Tongue (tissue), 2 donors: ENCODE results near the gene DMRTB1. TPM values are rescaled to one million over a fixed set of nuclear protein-coding genes. Genes with fewer than 3 reads are reported as not detected.
A peak's percentile ranks its signal among the peaks of the same experiment; 100 is the strongest.

Experiments used
- DNase-seq: peaks from one replicate; pipeline ENCODE4 v3.0.0-alpha.2; 2015
- total RNA-seq: library from RNA; depleted of rRNA; stranded (reverse); fragments of >200 nt; gene quantifications from one replicate; pipeline ENCODE4 v1.2.3, GENCODE V29; 2014

The DMRTB1 gene
- total RNA-seq, 1 donor from 2014 or later, result not detected

DNA sequence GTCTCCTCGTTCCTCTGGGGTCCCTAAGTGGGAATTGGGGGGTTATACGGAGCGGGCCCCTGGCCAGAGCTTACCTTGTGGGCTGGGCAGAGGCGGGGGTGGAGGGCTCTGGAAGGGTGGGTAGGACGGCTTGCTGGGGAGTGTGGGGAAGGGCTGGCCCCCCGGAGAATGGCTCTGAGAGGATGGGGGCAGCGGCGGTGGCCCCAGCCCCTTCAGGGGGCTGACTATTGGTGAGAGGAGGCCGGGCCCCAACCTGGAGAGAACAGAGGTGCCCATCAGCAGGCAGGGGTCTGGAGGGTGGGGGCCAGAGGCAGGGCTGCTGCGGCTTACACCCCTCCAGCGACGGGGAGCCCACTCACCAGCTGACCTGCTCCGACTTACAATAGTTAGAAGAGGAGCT, 50.6 kb downstream of the DMRTB1 start:
- no peak for DNase-seq

DNA sequence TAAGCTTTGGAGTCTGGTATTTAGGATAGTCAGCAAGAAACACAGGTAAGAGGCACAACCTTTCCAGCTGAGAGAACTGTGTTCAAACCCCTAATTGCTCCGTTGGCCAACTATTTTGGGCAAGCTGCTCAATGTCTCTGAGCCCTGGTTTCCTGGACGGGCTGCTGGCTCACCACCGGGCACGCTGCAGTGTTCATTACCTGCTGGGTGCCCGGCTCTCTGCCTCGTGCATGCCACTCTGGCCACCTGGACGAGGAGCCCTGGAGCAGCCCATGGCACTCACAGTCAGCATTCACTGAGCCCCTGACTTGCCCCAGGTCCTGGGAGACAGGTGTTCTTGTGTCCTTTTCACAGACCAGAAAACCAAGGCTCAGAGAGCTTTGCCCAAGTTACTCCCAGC, 51.0 kb downstream of the DMRTB1 start:
- no peak for DNase-seq

DNA sequence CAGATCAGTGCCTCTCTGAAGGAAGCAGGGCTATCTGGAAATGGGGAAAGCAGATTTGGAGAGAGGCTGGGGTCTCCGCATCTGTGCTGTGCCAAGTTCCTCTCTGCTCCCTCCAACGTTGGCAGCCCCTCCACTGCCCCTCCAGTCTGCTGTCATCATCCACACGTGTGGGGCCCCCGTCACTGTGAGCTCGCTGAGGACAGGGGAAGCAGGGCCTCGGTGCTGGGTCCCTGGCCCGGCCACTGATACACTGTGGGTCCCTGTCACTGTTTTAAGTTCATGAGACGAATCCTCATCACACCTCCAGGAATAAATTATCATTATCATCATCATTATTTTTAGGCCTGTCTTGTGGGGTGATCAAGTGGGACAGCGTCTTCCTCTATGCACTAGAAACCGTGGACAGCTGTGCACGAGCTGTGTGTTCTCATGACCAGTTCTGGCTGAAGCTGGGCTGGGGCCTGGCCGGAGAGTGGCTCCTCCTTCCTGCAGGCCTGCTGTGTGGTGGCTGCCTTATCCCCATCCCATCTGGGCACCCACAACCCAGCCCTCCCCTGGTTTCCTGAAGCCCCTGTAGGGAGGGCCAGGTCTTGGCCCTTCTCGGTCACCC, 52.2 kb downstream of the DMRTB1 start:
- DNase-seq, result no peak

DNA sequence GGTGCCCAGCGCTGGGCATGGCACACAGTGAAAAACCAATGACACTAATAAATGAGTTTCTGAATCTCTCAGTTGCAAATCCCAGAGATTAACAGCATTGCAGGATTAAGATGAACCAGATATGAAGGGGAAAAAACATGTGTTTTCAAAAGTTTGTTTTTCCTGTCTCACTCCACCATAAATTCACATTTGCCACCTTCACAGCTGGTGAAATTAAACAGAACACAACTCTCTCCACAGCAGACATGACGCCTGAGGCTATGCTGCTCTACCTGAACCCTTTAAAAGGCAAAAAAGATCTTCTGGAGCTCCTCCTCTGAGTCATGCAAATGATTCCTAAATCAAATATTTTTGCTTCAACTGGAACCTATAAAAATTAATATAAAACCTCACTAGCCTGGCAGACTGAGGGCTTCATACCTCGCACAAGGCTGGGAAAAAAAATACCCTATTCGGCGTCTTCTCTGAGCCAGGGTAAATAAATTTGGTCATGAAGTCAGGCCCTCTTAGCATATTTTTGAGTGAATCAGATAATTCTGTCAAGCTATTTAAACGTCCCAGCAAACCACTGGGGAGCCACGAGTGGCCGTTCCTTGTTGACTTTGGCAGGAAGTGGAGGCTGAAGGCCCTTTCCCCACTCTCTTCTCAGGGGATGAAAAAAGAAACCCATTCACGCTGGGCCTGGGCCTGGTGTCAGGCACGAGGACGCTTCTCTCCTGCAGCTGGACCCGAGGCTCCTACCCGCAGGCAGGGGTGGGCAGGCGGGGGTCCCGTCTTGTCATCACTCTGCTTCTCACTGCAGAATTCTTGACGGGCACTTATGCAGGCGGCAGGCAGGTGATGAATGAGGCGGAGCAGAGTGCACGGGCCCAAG, 53.0 kb downstream of the DMRTB1 start:
- peak; percentile 46 for DNase-seq

DNA sequence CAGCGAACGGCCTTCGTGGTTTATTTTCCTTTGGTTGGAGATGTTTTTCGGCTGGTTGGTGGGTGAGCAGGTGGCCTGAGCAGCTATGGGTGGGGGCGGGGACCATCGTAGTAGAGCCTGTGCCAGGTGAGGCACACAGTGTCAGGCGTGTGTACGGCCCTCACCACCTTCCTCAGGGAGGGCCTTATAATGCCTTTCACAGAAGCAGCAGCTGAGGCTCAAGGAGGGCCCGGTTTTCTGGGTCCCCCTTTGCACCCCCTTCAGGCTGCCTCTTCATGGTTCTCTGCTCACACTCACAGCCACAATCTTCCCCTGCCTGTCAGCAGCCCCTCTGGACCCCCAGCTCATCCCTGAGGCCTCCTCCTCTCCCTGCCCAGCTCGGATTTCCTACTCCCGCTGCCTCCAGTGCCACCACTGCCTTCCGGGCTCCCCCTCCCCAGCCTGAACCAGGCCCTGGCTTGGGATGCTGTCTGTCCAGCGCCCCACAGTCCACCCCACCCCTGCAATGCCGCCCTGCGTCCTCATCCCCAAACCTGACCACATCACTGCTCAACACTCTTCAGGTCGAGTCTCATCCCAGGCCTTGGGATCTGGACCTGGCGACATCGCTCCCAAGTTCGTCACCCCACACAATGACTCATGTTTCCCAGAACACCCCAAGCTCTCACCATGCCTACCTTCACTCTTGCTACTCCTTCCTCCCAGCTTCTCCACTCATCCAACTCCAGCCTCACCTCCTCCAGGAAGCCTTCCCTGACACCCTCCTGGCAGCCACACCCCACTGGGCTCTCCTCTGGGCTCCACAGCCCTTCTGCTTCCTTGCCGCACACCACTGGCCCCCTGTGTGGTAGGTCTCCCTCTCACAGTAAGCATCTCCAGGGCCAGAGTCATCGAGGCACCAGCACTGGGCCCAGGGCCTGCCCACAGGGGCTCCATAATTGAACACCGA, 53.9 kb downstream of the DMRTB1 start:
- DNase-seq, result no peak

DNA sequence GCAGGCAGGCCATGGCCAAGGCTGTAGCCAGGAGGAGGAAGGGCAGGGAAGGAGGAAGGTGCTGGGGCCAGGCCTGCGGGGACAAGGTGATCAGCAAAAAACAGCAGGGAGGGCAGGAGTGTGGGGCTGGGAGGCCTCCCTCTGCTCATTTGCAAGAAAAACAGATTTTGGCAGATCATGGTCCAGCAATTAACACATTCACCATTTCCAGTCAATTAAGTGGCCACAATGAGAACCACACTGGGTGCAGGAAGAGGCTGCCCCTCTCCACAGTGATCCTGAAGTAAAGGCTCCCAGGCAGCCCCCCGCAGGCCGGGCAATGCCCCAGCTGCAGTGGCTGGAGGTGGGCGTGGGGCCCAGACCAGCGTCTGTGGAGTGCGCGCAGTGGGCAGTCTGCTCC, 54.6 kb downstream of the DMRTB1 start:
- no peak for DNase-seq

DNA sequence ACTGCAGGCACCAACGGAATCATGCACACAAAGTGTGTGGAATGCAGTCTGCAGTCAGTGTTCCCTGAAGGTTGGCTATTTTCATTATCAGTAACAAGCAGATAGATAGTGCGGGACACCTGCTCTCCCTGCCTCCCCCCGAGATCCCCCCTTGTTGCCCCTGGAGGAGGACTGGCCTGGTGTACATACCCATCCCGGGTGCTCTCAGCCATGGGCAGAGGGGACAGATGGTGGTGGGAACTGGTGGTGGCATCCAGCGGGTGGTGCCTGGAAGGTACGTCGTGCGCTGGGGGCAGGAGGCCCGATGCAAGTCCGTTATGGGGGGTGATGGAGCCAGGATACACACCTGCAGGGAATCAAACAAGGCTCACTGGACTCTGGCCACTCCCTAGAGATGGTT, 55.2 kb downstream of the DMRTB1 start:
- DNase-seq, result no peak

DNA sequence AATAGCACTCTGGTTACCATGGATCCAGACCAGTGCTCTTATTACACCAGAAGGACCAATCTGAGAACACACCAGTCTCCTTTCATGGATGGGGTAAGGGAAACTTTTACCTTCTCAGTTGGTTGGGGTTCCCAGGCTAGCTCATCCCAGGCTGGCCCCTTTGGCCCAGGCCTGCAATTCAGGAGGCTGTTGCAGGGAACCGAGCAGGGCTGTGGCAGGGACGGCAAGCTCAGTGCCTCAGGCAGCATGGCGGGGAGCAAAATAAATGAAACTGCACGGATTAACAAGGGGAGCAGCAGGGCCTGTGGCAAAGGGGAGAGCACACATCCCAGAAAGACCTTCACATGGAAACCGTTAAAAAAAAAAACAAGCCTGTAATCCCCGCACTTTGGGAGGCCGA, 57.0 kb downstream of the DMRTB1 start:
- DNase-seq, result no peak

Other genes starting within 250 kb of the DMRTB1 start
- gene CZIB, start 238.8 kb upstream of the DMRTB1 start, total RNA-seq, result 41.9 TPM
- 43.0 TPM for gene MAGOH, start 220.9 kb upstream of the DMRTB1 start, total RNA-seq
- 1.5 TPM for gene LRP8, start 131.3 kb upstream of the DMRTB1 start, total RNA-seq